IMR-90 (cell line): ENCODE results near the gene ANTXRL. TPM values are rescaled to one million over a fixed set of nuclear protein-coding genes. Genes with fewer than 3 reads are reported as not detected.

Experiments
- MAFK ChIP-seq: IDR thresholded peaks from 2 replicates; pipeline ENCODE4 v1.6.1; 2012; ENCODE audit warnings: low read depth, low read length, improper control_type of control experiment
- MXI1 ChIP-seq: IDR thresholded peaks from 2 replicates; pipeline ENCODE4 v1.6.1; 2012; ENCODE audit warnings: low read depth, mild to moderate bottlenecking, low read length, moderate library complexity, borderline replicate concordance
- RCOR1 ChIP-seq: IDR thresholded peaks from 2 replicates; pipeline ENCODE4 v1.6.1; 2012; ENCODE audit warnings: mild to moderate bottlenecking, low read length, improper control_type of control experiment; ENCODE audit not compliant: insufficient replicate concordance
- polyA plus RNA-seq, 3 experiments: library from polyadenylated mRNA; depleted of rRNA; stranded (reverse); fragments of >200 nt; gene quantifications; 2 replicates each; pipeline ENCODE4 v1.2.3, GENCODE V29; 2012; ENCODE audit warnings: low replicate concordance in 1 of 3
- total RNA-seq: library from RNA; depleted of rRNA; stranded (reverse); fragments of >200 nt; gene quantifications from 2 replicates; pipeline ENCODE4 v1.2.3, GENCODE V29; 2012
- TF ChIP-seq, protein P1 (sequence below): fragments of 150-350 bp; IDR thresholded peaks from 2 replicates; pipeline ENCODE4 v1.6.1; 2017; ENCODE audit warnings: mild to moderate bottlenecking, antibody characterized with exemption, low read length, low read depth

ANTXRL gene
- total and polyA plus RNA-seq, 2 of the 4 experiments (the other 2 are of a cell fraction): not detected

DNA sequence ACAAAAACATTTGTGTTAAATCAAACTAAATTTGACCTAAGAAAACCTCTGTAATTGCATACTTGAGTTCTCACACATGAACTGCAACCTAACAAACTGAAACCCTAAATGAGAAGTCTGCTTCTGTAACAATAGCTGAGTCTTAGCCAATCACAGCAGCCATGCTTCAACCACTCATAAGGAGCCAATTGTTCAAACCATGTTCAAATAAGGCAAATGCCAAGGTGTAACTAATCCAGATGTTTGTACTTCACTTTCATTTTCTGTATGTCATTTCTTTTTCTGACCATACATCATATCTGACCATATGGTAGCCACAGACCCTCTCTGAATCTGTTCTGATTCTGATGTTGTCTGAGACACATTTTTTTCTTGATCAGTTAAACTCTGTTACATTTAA is 47.5 kb upstream of the ANTXRL start (continued):
- TF ChIP-seq, protein P1, sequence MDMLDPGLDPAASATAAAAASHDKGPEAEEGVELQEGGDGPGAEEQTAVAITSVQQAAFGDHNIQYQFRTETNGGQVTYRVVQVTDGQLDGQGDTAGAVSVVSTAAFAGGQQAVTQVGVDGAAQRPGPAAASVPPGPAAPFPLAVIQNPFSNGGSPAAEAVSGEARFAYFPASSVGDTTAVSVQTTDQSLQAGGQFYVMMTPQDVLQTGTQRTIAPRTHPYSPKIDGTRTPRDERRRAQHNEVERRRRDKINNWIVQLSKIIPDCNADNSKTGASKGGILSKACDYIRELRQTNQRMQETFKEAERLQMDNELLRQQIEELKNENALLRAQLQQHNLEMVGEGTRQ: no peak
- no peak for TF ChIP-seq RCOR1
- no peak for TF ChIP-seq MXI1
- no peak for TF ChIP-seq MAFK
